Ishikawa (cell line): ENCODE measurements around the gene PLXNC1.

Experiments
- CEBPB ChIP-seq: IDR thresholded peaks from 2 replicates; pipeline ENCODE4 v1.6.1; 2012
- CREB1 ChIP-seq: IDR thresholded peaks from 2 replicates; pipeline ENCODE4 v1.6.1; 2012; ENCODE audit warnings: low read depth
- EGR1 ChIP-seq: IDR thresholded peaks from 2 replicates; pipeline ENCODE4 v1.6.1; 2012
- EP300 ChIP-seq: IDR thresholded peaks from 2 replicates; pipeline ENCODE4 v1.6.1; 2012; ENCODE audit warnings: borderline replicate concordance
- FOXM1 ChIP-seq: IDR thresholded peaks from 2 replicates; pipeline ENCODE4 v1.6.1; 2012; ENCODE audit warnings: low read depth, borderline replicate concordance
- NFIC ChIP-seq: IDR thresholded peaks from 2 replicates; pipeline ENCODE4 v1.6.1; 2012
- RAD21 ChIP-seq: IDR thresholded peaks from 2 replicates; pipeline ENCODE4 v1.6.1; 2012; ENCODE audit warnings: low read depth
- REST ChIP-seq: IDR thresholded peaks from 2 replicates; pipeline ENCODE4 v1.6.1; 2012; ENCODE audit warnings: low read depth, mild to moderate bottlenecking
- TAF1 ChIP-seq: IDR thresholded peaks from 2 replicates; pipeline ENCODE4 v1.6.1; 2012; ENCODE audit warnings: low read depth, mild to moderate bottlenecking
- TCF12 ChIP-seq: IDR thresholded peaks from 2 replicates; pipeline ENCODE4 v1.6.1; 2012; ENCODE audit warnings: low read depth
- TEAD4 ChIP-seq: IDR thresholded peaks from 2 replicates; pipeline ENCODE4 v1.6.1; 2012
- YY1 ChIP-seq: IDR thresholded peaks from 2 replicates; pipeline ENCODE4 v1.6.1; 2012; ENCODE audit warnings: low read depth
- ZBTB7A ChIP-seq: IDR thresholded peaks from 2 replicates; pipeline ENCODE4 v1.6.1; 2012; ENCODE audit warnings: low read depth
- TF ChIP-seq, protein P1 (sequence below): IDR thresholded peaks from 2 replicates; pipeline ENCODE4 v1.6.1; 2012
- TF ChIP-seq, protein P2 (sequence below): IDR thresholded peaks from 2 replicates; pipeline ENCODE4 v1.6.1; 2012

PLXNC1 gene

GRCh38 chr12:94190623-94191022 is 42.2 kb downstream of the PLXNC1 start:
- TF ChIP-seq CEBPB = no peak
- TF ChIP-seq, protein P1, sequence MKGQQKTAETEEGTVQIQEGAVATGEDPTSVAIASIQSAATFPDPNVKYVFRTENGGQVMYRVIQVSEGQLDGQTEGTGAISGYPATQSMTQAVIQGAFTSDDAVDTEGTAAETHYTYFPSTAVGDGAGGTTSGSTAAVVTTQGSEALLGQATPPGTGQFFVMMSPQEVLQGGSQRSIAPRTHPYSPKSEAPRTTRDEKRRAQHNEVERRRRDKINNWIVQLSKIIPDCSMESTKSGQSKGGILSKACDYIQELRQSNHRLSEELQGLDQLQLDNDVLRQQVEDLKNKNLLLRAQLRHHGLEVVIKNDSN = no peak

- TF ChIP-seq CEBPB (no peak), YY1 (no peak), TEAD4 (no peak), EP300 (no peak), REST (no peak), ZBTB7A (no peak), NFIC (no peak), TCF12 (no peak), RAD21 (no peak), TAF1 (no peak), CREB1 (no peak), FOXM1 (no peak), EGR1 (no peak)
- TF ChIP-seq, protein P1 = no peak
- TF ChIP-seq, protein P2, sequence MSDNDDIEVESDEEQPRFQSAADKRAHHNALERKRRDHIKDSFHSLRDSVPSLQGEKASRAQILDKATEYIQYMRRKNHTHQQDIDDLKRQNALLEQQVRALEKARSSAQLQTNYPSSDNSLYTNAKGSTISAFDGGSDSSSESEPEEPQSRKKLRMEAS = no peak
Observed at GRCh38 chr12:94191023-94191422, 42.6 kb downstream of the PLXNC1 start.

- no peak for TF ChIP-seq REST
- no peak for TF ChIP-seq CREB1
- no peak for TF ChIP-seq EGR1
- no peak for TF ChIP-seq TAF1
- TF ChIP-seq ZBTB7A = no peak
- TF ChIP-seq CEBPB = no peak
- TF ChIP-seq, protein P2 = no peak
- no peak for TF ChIP-seq YY1
- no peak for TF ChIP-seq TCF12
- TF ChIP-seq, protein P1 = no peak
- TF ChIP-seq EP300 = no peak
- no peak for TF ChIP-seq NFIC
- TF ChIP-seq RAD21 = no peak
- no peak for TF ChIP-seq FOXM1
- no peak for TF ChIP-seq TEAD4
Observed at GRCh38 chr12:94191811-94192210, 43.4 kb downstream of the PLXNC1 start.

GRCh38 chr12:94192506-94192905 is 44.1 kb downstream of the PLXNC1 start:
- TF ChIP-seq YY1 (no peak), ZBTB7A (no peak), RAD21 (no peak), CEBPB (no peak), TAF1 (no peak), EP300 (no peak), EGR1 (no peak), TCF12 (no peak), NFIC (no peak), CREB1 (no peak), FOXM1 (no peak), REST (no peak), TEAD4 (no peak)
- TF ChIP-seq, protein P1 = no peak
- TF ChIP-seq, protein P2 = no peak
